Hepatocyte (in vitro differentiated cells): ENCODE measurements around the gene IGF2.

ENCODE experiments used
- CTCF ChIP-seq: fragments of 200-600 bp; sonication (generic); IDR thresholded peaks from 2 replicates; pipeline ENCODE4 v1.5.1; 2016; ENCODE audit warnings: antibody characterized with exemption, mild to moderate bottlenecking; ENCODE audit not compliant: poor library complexity
- EZH2 ChIP-seq: fragments of 200-600 bp; sonication (generic); IDR thresholded peaks from 2 replicates; pipeline ENCODE4 v1.6.1; 2016; ENCODE audit warnings: antibody characterized with exemption, mild to moderate bottlenecking, borderline replicate concordance
- EZH2phosphoT487 ChIP-seq: fragments of 200-600 bp; sonication (generic); IDR thresholded peaks from one replicate; pipeline ENCODE4 v1.6.1; 2018; ENCODE audit warnings: antibody characterized with exemption, mild to moderate bottlenecking, low read depth, moderate library complexity; ENCODE audit not compliant: unreplicated experiment, severe bottlenecking

- TF ChIP-seq CTCF: no peak
- TF ChIP-seq EZH2phosphoT487: no peak
- TF ChIP-seq EZH2: no peak
These were observed 9.9 kb downstream of the IGF2 start for GRCh38 chr11:2129308-2129698.
